SK-N-SH (cell line): ENCODE results near the gene SPRR1B. TPM values are rescaled to one million over a fixed set of nuclear protein-coding genes. Genes with fewer than 3 reads are reported as not detected.
"Not testable (repeated sequence)": the region's sequence is repeated elsewhere in the genome, so short reads cannot be mapped to it uniquely, and the experiment has no call there.

Experiments
- CTCF ChIA-PET: fragments of 300-600, 350-600 bp; formaldehyde crosslinking; extraction: SDS; loops from one replicate; lab custom pipeline; 2021; lab: Yijun Ruan, JAX
- POLR2A ChIA-PET: fragments of 350-600 bp; sonication (Branson Sonifier 250); formaldehyde crosslinking; extraction: SDS; loops from one replicate; lab custom pipeline; 2020; ENCODE audit warnings: antibody characterized with exemption, inconsistent platforms; lab: Yijun Ruan, JAX
- DNase-seq: peaks from one replicate; pipeline ENCODE4 v3.0.0; 2012
- H2AFZ ChIP-seq: fragments of 200-600 bp; sonication (generic); 2 replicates; pipeline ENCODE4 v1.8.1; 2016; ENCODE audit warnings: antibody characterized with exemption, mild to moderate bottlenecking, low read depth
- H3F3A ChIP-seq: fragments of 200-600 bp; sonication (generic); replicated peaks from 2 replicates; pipeline ENCODE3; 2016; ENCODE audit warnings: antibody characterized with exemption, mild to moderate bottlenecking; ENCODE audit not compliant: insufficient read depth
- H3K27ac ChIP-seq, 2 experiments: fragments of 200-500 bp in 1 of 2; fragments of 200-600 bp in 1 of 2; sonication (Bioruptor generic) in 1 of 2; sonication (generic), shearing (Covaris generic) in 1 of 2; 2 replicates each; pipeline versions ENCODE4 v1.5.1 to v1.6.1; 2014 to 2016; ENCODE audit warnings: low read depth in 2 of 2, inconsistent platforms in 1 of 2, low read length in 1 of 2, mild to moderate bottlenecking in 1 of 2, mixed read lengths in 1 of 2
- H3K27me3 ChIP-seq: fragments of 200-600 bp; sonication (generic), shearing (Covaris generic); 2 replicates; pipeline ENCODE4 v1.6.1; 2016; ENCODE audit warnings: mixed run types; ENCODE audit not compliant: insufficient read depth
- H3K36me3 ChIP-seq, 2 experiments: fragments of 200-500 bp in 1 of 2; fragments of 200-600 bp in 1 of 2; sonication (Bioruptor generic) in 1 of 2; sonication (generic) in 1 of 2; replicated peaks in 1 of 2; 2 replicates each; pipeline versions ENCODE3 to v1.5.1; 2014 to 2016; ENCODE audit warnings: low read length in 1 of 2, mild to moderate bottlenecking in 1 of 2; ENCODE audit not compliant: insufficient read depth in 2 of 2, control insufficient read depth in 1 of 2
- H3K4me1 ChIP-seq, 2 experiments: fragments of 200-500 bp in 1 of 2; fragments of 200-600 bp in 1 of 2; sonication (Bioruptor generic) in 1 of 2; sonication (generic), shearing (Covaris generic) in 1 of 2; 2 replicates each; pipeline versions ENCODE4 v1.5.1 to v1.6.1; 2014 to 2016; ENCODE audit warnings: low read depth in 1 of 2, low read length in 1 of 2, mixed run types in 1 of 2; ENCODE audit not compliant: insufficient read depth in 2 of 2, control insufficient read depth in 1 of 2
- H3K4me2 ChIP-seq: fragments of 200-600 bp; sonication (generic), shearing (Covaris generic); 2 replicates; pipeline ENCODE4 v1.6.1; 2017; ENCODE audit warnings: mixed run types
- H3K4me3 ChIP-seq, 2 experiments: fragments of 200-500 bp in 1 of 2; fragments of 200-600 bp in 1 of 2; sonication (Bioruptor generic) in 1 of 2; sonication (generic), shearing (Covaris generic) in 1 of 2; 2 replicates each; pipeline versions ENCODE4 v1.5.1 to v1.8.1; 2014 to 2016; ENCODE audit warnings: low read depth in 2 of 2, inconsistent platforms in 1 of 2, low read length in 1 of 2, mild to moderate bottlenecking in 1 of 2, mixed read lengths in 1 of 2, moderate library complexity in 1 of 2
- H3K79me2 ChIP-seq: fragments of 200-600 bp; sonication (generic); 2 replicates; pipeline ENCODE4 v1.8.1; 2017; ENCODE audit warnings: mild to moderate bottlenecking; ENCODE audit not compliant: insufficient read depth
- H3K9ac ChIP-seq: fragments of 200-600 bp; sonication (generic); 2 replicates; pipeline ENCODE4 v1.6.1; 2017; ENCODE audit warnings: mixed run types
- H3K9me2 ChIP-seq: fragments of 200-600 bp; sonication (generic); 2 replicates; pipeline ENCODE4 v1.6.1; 2017; ENCODE audit warnings: mixed run types
- H3K9me3 ChIP-seq: fragments of 200-600 bp; sonication (generic); 2 replicates; pipeline ENCODE4 v1.6.1; 2017; ENCODE audit warnings: mixed run types, mild to moderate bottlenecking, moderate library complexity
- H4K20me1 ChIP-seq: fragments of 200-600 bp; sonication (generic); 2 replicates; pipeline ENCODE4 v1.6.1; 2017; ENCODE audit warnings: mild to moderate bottlenecking, mixed run types; ENCODE audit not compliant: insufficient read depth
- ELF1 ChIP-seq: IDR thresholded peaks from 2 replicates; pipeline ENCODE4 v1.4.0; 2012
- EP300 ChIP-seq, 2 experiments: IDR thresholded peaks; 2 replicates each; pipeline versions ENCODE4 v1.4.0 to v1.6.1; 2012; ENCODE audit warnings: borderline replicate concordance in 1 of 2, low read depth in 1 of 2, low read length in 1 of 2
- FOSL2 ChIP-seq: IDR thresholded peaks from 2 replicates; pipeline ENCODE4 v1.4.0; 2012; ENCODE audit warnings: low read depth, mild to moderate bottlenecking, moderate library complexity, borderline replicate concordance
- FOXM1 ChIP-seq: IDR thresholded peaks from 2 replicates; pipeline ENCODE4 v1.4.0; 2012; ENCODE audit warnings: low read depth, mild to moderate bottlenecking
- GABPA ChIP-seq: IDR thresholded peaks from 2 replicates; pipeline ENCODE4 v1.4.0; 2012; ENCODE audit warnings: low read depth, mild to moderate bottlenecking
- GATA2 ChIP-seq: sonication (generic); formaldehyde crosslinking; IDR thresholded peaks from 2 replicates; pipeline ENCODE4 v1.5.0; 2020; ENCODE audit warnings: mild to moderate bottlenecking, missing genetic modification reagents
- IRF3 ChIP-seq: fragments of 150-350 bp; IDR thresholded peaks from 2 replicates; pipeline ENCODE4 v1.6.1; 2016; ENCODE audit warnings: mild to moderate bottlenecking, low read depth, low read length
- MAX ChIP-seq: IDR thresholded peaks from 2 replicates; pipeline ENCODE4 v1.4.0; 2012; ENCODE audit warnings: low read depth
- MEF2A ChIP-seq: IDR thresholded peaks from 2 replicates; pipeline ENCODE4 v1.4.0; 2012; ENCODE audit warnings: low read depth, borderline replicate concordance
- NFIC ChIP-seq: IDR thresholded peaks from 2 replicates; pipeline ENCODE4 v1.4.0; 2012; ENCODE audit warnings: borderline replicate concordance
- NRF1 ChIP-seq: IDR thresholded peaks from 2 replicates; pipeline ENCODE4 v1.6.1; 2012; ENCODE audit warnings: low read depth, mild to moderate bottlenecking, low read length
- PBX3 ChIP-seq: IDR thresholded peaks from 2 replicates; pipeline ENCODE4; 2012
- POLR2AphosphoS5 ChIP-seq: IDR thresholded peaks from 2 replicates; pipeline ENCODE4 v1.6.1; 2012; ENCODE audit warnings: low read depth, low read length
- RAD21 ChIP-seq: IDR thresholded peaks from 2 replicates; pipeline ENCODE4 v1.6.1; 2012; ENCODE audit warnings: mild to moderate bottlenecking, low read length
- RCOR1 ChIP-seq: fragments of 150-350 bp; IDR thresholded peaks from 2 replicates; pipeline ENCODE4 v1.6.1; 2017; ENCODE audit warnings: antibody characterized with exemption, low read length
- SIN3A ChIP-seq: IDR thresholded peaks from 2 replicates; pipeline ENCODE4 v1.6.1; 2012; ENCODE audit warnings: low read depth, mild to moderate bottlenecking, low read length, moderate library complexity, borderline replicate concordance
- SMC3 ChIP-seq: IDR thresholded peaks from 2 replicates; pipeline ENCODE4 v1.6.1; 2012; ENCODE audit warnings: low read depth, low read length, improper control_type of control experiment
- TAF1 ChIP-seq: IDR thresholded peaks from 2 replicates; pipeline ENCODE4 v1.6.1; 2012; ENCODE audit warnings: low read depth, mild to moderate bottlenecking, low read length, moderate library complexity, borderline replicate concordance
- USF2 ChIP-seq: fragments of 150-350 bp; IDR thresholded peaks from 2 replicates; pipeline ENCODE4 v1.6.1; 2017; ENCODE audit warnings: antibody characterized with exemption, low read length, low read depth, borderline replicate concordance
- WGBS: methylation state at CpG from one replicate; pipeline ENCODE4 v1.1.6; 2017; ENCODE audit warnings: low lambda C conversion rate; 5-methylcytosine and 5-hydroxymethylcytosine counted together
- polyA plus RNA-seq, 3 experiments: library from polyadenylated mRNA; depleted of rRNA; stranded (reverse); fragments of >200 nt; gene quantifications; 2 replicates each; pipeline ENCODE4 v1.2.3, GENCODE V29; 2012
- TF ChIP-seq, protein P1 (sequence below): IDR thresholded peaks from 2 replicates; pipeline ENCODE4 v1.4.0; 2012; ENCODE audit warnings: low read depth, borderline replicate concordance

The SPRR1B gene
- polyA plus RNA-seq, 1 of the 3 experiments (the other 2 are of a cell fraction) = not detected

- H3K4me2 ChIP-seq, H3K9ac ChIP-seq, H4K20me1 ChIP-seq, H3K27me3 ChIP-seq, H3F3A ChIP-seq, POLR2A ChIA-PET, CTCF ChIA-PET, H3K79me2 ChIP-seq, H3K9me2 ChIP-seq, H3K9me3 ChIP-seq, H2AFZ ChIP-seq, H3K4me1 ChIP-seq, H3K4me3 ChIP-seq, H3K36me3 ChIP-seq, DNase-seq, H3K27ac ChIP-seq: not testable (repeated sequence)
- WGBS = 8% methylated on average over 9 of the region's 9 CpGs
Observed at GRCh38 chr1:153022340-153022739, 8.7 kb upstream of the SPRR1B start.

- H4K20me1 ChIP-seq = no peaks in the 10 kb centered on the region
- no peaks in the 10 kb centered on the region for H3K79me2 ChIP-seq
- no peaks in the 10 kb centered on the region for H3K36me3 ChIP-seq
- H3K9me2 ChIP-seq = no peaks in the 10 kb centered on the region
- H3K9ac ChIP-seq = no peak overlapping the region
- no peak overlapping the region for H3K4me2 ChIP-seq
- no peaks in the 10 kb centered on the region; the same call in 1 of the 2 replicates for H3K27me3 ChIP-seq
- H3K27ac ChIP-seq = no peak overlapping the region
- no peak for TF ChIP-seq SMC3
- no peak for TF ChIP-seq TAF1
- TF ChIP-seq USF2 = no peak
- no peak for TF ChIP-seq FOXM1
- TF ChIP-seq SIN3A = no peak
- no peak for TF ChIP-seq RAD21
- TF ChIP-seq FOSL2 = no peak
- ChIA-PET POLR2A (no interaction called here), CTCF (no interaction called here)
- no peak overlapping the region for H3K4me3 ChIP-seq
- no peaks in the 10 kb centered on the region for H3K9me3 ChIP-seq
- H3K4me1 ChIP-seq = no peaks in the 10 kb centered on the region
- 2% methylated on average over 3 of the region's 7 CpGs for WGBS
- no peaks in the 10 kb centered on the region for H3F3A ChIP-seq
- no peak for DNase-seq
- no peak overlapping the region for H2AFZ ChIP-seq
Observed at GRCh38 chr1:153023109-153023508, 7.9 kb upstream of the SPRR1B start.

GRCh38 chr1:153024413-153024812, 6.6 kb upstream of the SPRR1B start:
- DNase-seq = no peak
- Histone ChIP-seq H4K20me1 (no peaks in the 10 kb centered on the region), H2AFZ (no peak overlapping the region), H3K4me3 (no peak overlapping the region), H3K36me3 (no peaks in the 10 kb centered on the region), H3K9me2 (no peaks in the 10 kb centered on the region), H3K9me3 (no peaks in the 10 kb centered on the region), H3F3A (no peaks in the 10 kb centered on the region), H3K9ac (no peak overlapping the region), H3K27me3 (no peaks in the 10 kb centered on the region; the same call in 1 of the 2 replicates), H3K27ac (no peak overlapping the region), H3K79me2 (no peaks in the 10 kb centered on the region), H3K4me2 (no peak overlapping the region), H3K4me1 (no peaks in the 10 kb centered on the region)
- 0% methylated on average over 1 of the region's 1 CpG for WGBS
- POLR2A ChIA-PET = no interaction called here
- CTCF ChIA-PET = no interaction called here
- TF ChIP-seq POLR2AphosphoS5 (no peak), MAX (no peak), RCOR1 (no peak), NFIC (no peak), PBX3 (no peak), NRF1 (no peak), GATA2 (no peak), EP300 (IDR thresholded peaks at IDR 0.05; ENCODE audit: borderline replicate concordance in 1 of 2, low read depth in 1 of 2, low read length in 1 of 2) (no peak), TAF1 (no peak), FOXM1 (no peak), GABPA (no peak), MEF2A (no peak), SIN3A (no peak), ELF1 (no peak), IRF3 (no peak)
- TF ChIP-seq, protein P1, sequence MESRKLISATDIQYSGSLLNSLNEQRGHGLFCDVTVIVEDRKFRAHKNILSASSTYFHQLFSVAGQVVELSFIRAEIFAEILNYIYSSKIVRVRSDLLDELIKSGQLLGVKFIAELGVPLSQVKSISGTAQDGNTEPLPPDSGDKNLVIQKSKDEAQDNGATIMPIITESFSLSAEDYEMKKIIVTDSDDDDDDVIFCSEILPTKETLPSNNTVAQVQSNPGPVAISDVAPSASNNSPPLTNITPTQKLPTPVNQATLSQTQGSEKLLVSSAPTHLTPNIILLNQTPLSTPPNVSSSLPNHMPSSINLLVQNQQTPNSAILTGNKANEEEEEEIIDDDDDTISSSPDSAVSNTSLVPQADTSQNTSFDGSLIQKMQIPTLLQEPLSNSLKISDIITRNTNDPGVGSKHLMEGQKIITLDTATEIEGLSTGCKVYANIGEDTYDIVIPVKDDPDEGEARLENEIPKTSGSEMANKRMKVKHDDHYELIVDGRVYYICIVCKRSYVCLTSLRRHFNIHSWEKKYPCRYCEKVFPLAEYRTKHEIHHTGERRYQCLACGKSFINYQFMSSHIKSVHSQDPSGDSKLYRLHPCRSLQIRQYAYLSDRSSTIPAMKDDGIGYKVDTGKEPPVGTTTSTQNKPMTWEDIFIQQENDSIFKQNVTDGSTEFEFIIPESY = no peak
